GM12878 (cell line): Measurements from ENCODE around the gene MRPL34. TPM values are rescaled to one million over a fixed set of nuclear protein-coding genes. Genes with fewer than 3 reads are reported as not detected.
A peak's percentile ranks its signal among the peaks of the same experiment; 100 is the strongest.

Experiments
- ATAC-seq: fragments of 200-7000 bp; cut with Tn5 transposase; 3 replicates; pipeline ENCODE4 v1.9.1; 2020; ENCODE audit warnings: mild to moderate bottlenecking, moderate library complexity
- BruUV-seq: library from RNA; stranded (reverse); fragments of 400-500 nt; replicated peaks from 2 replicates; lab custom pipeline; 2021; lab: Mats Ljungman, UMichigan
- CTCF ChIA-PET: fragments of 300-600 bp; sonication (Branson Sonifier 250); formaldehyde crosslinking; extraction: SDS; loops from one replicate; lab custom pipeline; 2021; ENCODE audit warnings: inconsistent platforms; lab: Yijun Ruan, JAX
- POLR2A ChIA-PET: fragments of 350-600 bp; formaldehyde crosslinking; extraction: SDS; loops from one replicate; lab custom pipeline; 2021; ENCODE audit warnings: inconsistent platforms; lab: Charles Lee
- RAD21 ChIA-PET: fragments of 300-600 bp; sonication (Branson Sonifier 250); formaldehyde crosslinking; loops from one replicate; lab custom pipeline; 2023; ENCODE audit warnings: antibody characterized with exemption; ENCODE audit not compliant: unreplicated experiment; lab: Charles Lee
- SMC1A ChIA-PET: fragments of 300-600 bp; sonication (Branson Sonifier 250); formaldehyde crosslinking; loops from one replicate; lab custom pipeline; 2023; ENCODE audit not compliant: unreplicated experiment, uncharacterized antibody; lab: Charles Lee
- DNase-seq: peaks from one replicate; pipeline ENCODE4 v3.0.0-alpha.2; 2011; ENCODE audit warnings: low read depth, low spot score
- FAIRE-seq: peaks from 3 replicates; lab custom pipeline; 2011; peaks lifted over from hg19 to GRCh38; lab: Jason Lieb, UNC
- H2AFZ ChIP-seq: 2 replicates; pipeline ENCODE4 v1.6.0; 2011; ENCODE audit warnings: low read depth, low read length, control low read depth; ENCODE audit not compliant: control insufficient read depth
- H3K27ac ChIP-seq: 2 replicates; pipeline ENCODE4 v1.5.1; 2011; ENCODE audit warnings: control low read depth; ENCODE audit not compliant: control insufficient read depth, insufficient read depth
- H3K27me3 ChIP-seq, 2 experiments: replicated peaks in 1 of 2; 2 replicates each; pipeline versions ENCODE4 v1.6.0 to v1.6.1; 2011; ENCODE audit warnings: low read length in 1 of 2; ENCODE audit not compliant: control insufficient read depth in 2 of 2, insufficient read depth in 2 of 2
- H3K36me3 ChIP-seq, 2 experiments: 2 replicates each; pipeline ENCODE4 v1.5.1; 2011; ENCODE audit warnings: low read length in 1 of 2; ENCODE audit not compliant: control insufficient read depth in 2 of 2, insufficient read depth in 2 of 2
- H3K4me1 ChIP-seq: 2 replicates; pipeline ENCODE4 v1.6.1; 2011; ENCODE audit warnings: mild to moderate bottlenecking, low read length, moderate library complexity, mixed read lengths; ENCODE audit not compliant: control insufficient read depth, insufficient read depth
- H3K4me2 ChIP-seq: 2 replicates; pipeline ENCODE4 v1.6.0; 2011; ENCODE audit warnings: control low read depth; ENCODE audit not compliant: control insufficient read depth, insufficient read depth
- H3K4me3 ChIP-seq: fragments of 200-600 bp; sonication (generic); 2 replicates; pipeline ENCODE4 v1.5.1; 2016
- H3K79me2 ChIP-seq: 2 replicates; pipeline ENCODE4 v1.6.0; 2011; ENCODE audit warnings: low read length; ENCODE audit not compliant: control insufficient read depth, insufficient read depth
- H3K9ac ChIP-seq: 2 replicates; pipeline ENCODE4 v1.8.0; 2011; ENCODE audit warnings: low read length, control low read depth, mixed read lengths; ENCODE audit not compliant: control insufficient read depth, insufficient read depth
- H3K9me3 ChIP-seq: replicated peaks from 3 replicates; pipeline ENCODE4 v1.5.1; 2011; ENCODE audit warnings: mild to moderate bottlenecking, low read length; ENCODE audit not compliant: control insufficient read depth, insufficient read depth
- H4K20me1 ChIP-seq: 2 replicates; pipeline ENCODE4 v1.6.0; 2011; ENCODE audit not compliant: control insufficient read depth, insufficient read depth
- ATF7 ChIP-seq: fragments of 450-650 bp; IDR thresholded peaks from 2 replicates; pipeline ENCODE4 v1.6.1; 2016; ENCODE audit warnings: low read depth, mild to moderate bottlenecking
- BACH1 ChIP-seq: fragments of 450-650 bp; IDR thresholded peaks from 2 replicates; pipeline ENCODE4 v1.6.1; 2017; ENCODE audit warnings: mild to moderate bottlenecking, borderline replicate concordance
- CHD2 ChIP-seq: IDR thresholded peaks from 2 replicates; pipeline ENCODE4 v1.6.1; 2011; ENCODE audit warnings: low read depth, low read length, improper control_type of control experiment, borderline replicate concordance
- EGR1 ChIP-seq, 2 experiments: IDR thresholded peaks; 1 replicate in 1 of 2; 2 replicates in 1 of 2; pipeline ENCODE4 v1.6.1; 2011 to 2012; ENCODE audit warnings: low read depth in 2 of 2, low read length in 2 of 2, borderline replicate concordance in 1 of 2, mild to moderate bottlenecking in 1 of 2, moderate library complexity in 1 of 2
- ESRRA ChIP-seq: IDR thresholded peaks from 2 replicates; pipeline ENCODE4 v1.6.1; 2012; ENCODE audit warnings: mild to moderate bottlenecking, low read length, improper control_type of control experiment
- HDAC2 ChIP-seq: fragments of 200-600 bp; sonication (generic); IDR thresholded peaks from 2 replicates; pipeline ENCODE4 v1.6.1; 2017
- IRF4 ChIP-seq: IDR thresholded peaks from 2 replicates; pipeline ENCODE4 v1.6.1; 2011; ENCODE audit warnings: low read depth, low read length
- LARP7 ChIP-seq: fragments of 450-650 bp; IDR thresholded peaks from 2 replicates; pipeline ENCODE4 v1.6.1; 2017; ENCODE audit warnings: mild to moderate bottlenecking
- MEF2A ChIP-seq: IDR thresholded peaks from 2 replicates; pipeline ENCODE4 v1.6.1; 2011; ENCODE audit warnings: low read depth, mild to moderate bottlenecking, low read length, moderate library complexity; ENCODE audit not compliant: insufficient read depth
- MEF2B ChIP-seq: fragments of 450-650 bp; IDR thresholded peaks from 2 replicates; pipeline ENCODE4 v1.6.1; 2018; ENCODE audit warnings: mild to moderate bottlenecking, moderate library complexity; ENCODE audit not compliant: partially characterized antibody, poor library complexity, severe bottlenecking
- MTA3 ChIP-seq: IDR thresholded peaks from 2 replicates; pipeline ENCODE4 v1.6.1; 2012; ENCODE audit warnings: low read length, inconsistent platforms, borderline replicate concordance
- NFXL1 ChIP-seq: fragments of 450-650 bp; IDR thresholded peaks from 2 replicates; pipeline ENCODE4 v1.6.1; 2017; ENCODE audit warnings: antibody characterized with exemption, mild to moderate bottlenecking, borderline replicate concordance
- SPI1 ChIP-seq: IDR thresholded peaks from 2 replicates; pipeline ENCODE4 v1.6.1; 2011; ENCODE audit warnings: low read depth, mild to moderate bottlenecking, low read length, moderate library complexity, borderline replicate concordance; ENCODE audit not compliant: insufficient read depth
- SUZ12 ChIP-seq: fragments of 200-600 bp; sonication (generic); IDR thresholded peaks from one replicate; pipeline ENCODE4 v1.6.1; 2018; ENCODE audit warnings: antibody characterized with exemption, mild to moderate bottlenecking; ENCODE audit not compliant: unreplicated experiment
- USF1 ChIP-seq: IDR thresholded peaks from 2 replicates; pipeline ENCODE4 v1.6.1; 2011; ENCODE audit warnings: borderline replicate concordance, low read depth, mild to moderate bottlenecking, moderate library complexity, mixed read lengths, low read length; ENCODE audit not compliant: insufficient read depth; ENCODE audit errors: extremely low read length
- ZBED1 ChIP-seq: IDR thresholded peaks from 2 replicates; pipeline ENCODE4 v1.6.1; 2016; ENCODE audit warnings: borderline replicate concordance
- ZNF217 ChIP-seq: fragments of 450-650 bp; IDR thresholded peaks from 2 replicates; pipeline ENCODE4 v1.6.1; 2017; ENCODE audit warnings: antibody characterized with exemption, mild to moderate bottlenecking
- ZNF384 ChIP-seq: IDR thresholded peaks from 2 replicates; pipeline ENCODE4 v1.6.1; 2012; ENCODE audit warnings: low read depth, mild to moderate bottlenecking, low read length, improper control_type of control experiment, borderline replicate concordance
- WGBS: methylation state at CpG from one replicate; pipeline ENCODE4 v1.1.6; 2016; ENCODE audit warnings: low lambda C conversion rate; ENCODE audit not compliant: insufficient replicate concordance, insufficient coverage; ENCODE audit errors: missing lambda C conversion rate; 5-methylcytosine and 5-hydroxymethylcytosine counted together
- in situ Hi-C: fragments of 300-500 bp; cut with MboI; formaldehyde crosslinking; loops from 9 replicates; pipeline ENCODE4 v1.14.3; 2018; ENCODE audit warnings: mixed read lengths
- intact Hi-C: fragments of 100-400 bp; cut with micrococcal nuclease; formaldehyde crosslinking; loops from one replicate; pipeline ENCODE4 v1.14.2; 2022; ENCODE audit not compliant: unreplicated experiment
- polyA plus RNA-seq, 11 experiments: library from polyadenylated mRNA; depleted of rRNA in 4 of 11; unstranded in 6 of 11; stranded (reverse) in 5 of 11; fragments of >200 nt; fragmentation: Nextera tagmentation in 4 of 11; fragmentation: Illumina TruSeq in 1 of 11; extraction: Ambion mirVana in 4 of 11; extraction: Trizol in 1 of 11; gene quantifications; 1 replicate in 1 of 11; 2 replicates in 10 of 11; pipeline versions ENCODE4 v1.2.1 to v1.2.3, GENCODE V29; 2011 to 2016; ENCODE audit warnings: inconsistent platforms in 2 of 11, missing spikeins in 2 of 11, low read depth in 1 of 11
- total RNA-seq, 4 experiments: library from RNA; depleted of rRNA in 3 of 4; stranded (reverse); fragments of >200 nt in 3 of 4; fragmentation: Illumina TruSeq in 1 of 4; extraction: Trizol in 1 of 4; gene quantifications; 2 replicates each; pipeline versions ENCODE4 v1.2.1 to v1.2.3, GENCODE V29; 2013 to 2021
- TF ChIP-seq, protein P1 (sequence below): fragments of 450-650 bp; formaldehyde crosslinking; IDR thresholded peaks from 2 replicates; pipeline ENCODE4 v1.4.0; 2022; ENCODE audit warnings: mild to moderate bottlenecking, moderate library complexity

Gene MRPL34
- total and polyA plus RNA-seq, 10 of the 15 experiments (the other 5 are each of a cell fraction or from before 2014, with no cell fraction given): 8.6 to 198 (median 78.6) TPM

DNA sequence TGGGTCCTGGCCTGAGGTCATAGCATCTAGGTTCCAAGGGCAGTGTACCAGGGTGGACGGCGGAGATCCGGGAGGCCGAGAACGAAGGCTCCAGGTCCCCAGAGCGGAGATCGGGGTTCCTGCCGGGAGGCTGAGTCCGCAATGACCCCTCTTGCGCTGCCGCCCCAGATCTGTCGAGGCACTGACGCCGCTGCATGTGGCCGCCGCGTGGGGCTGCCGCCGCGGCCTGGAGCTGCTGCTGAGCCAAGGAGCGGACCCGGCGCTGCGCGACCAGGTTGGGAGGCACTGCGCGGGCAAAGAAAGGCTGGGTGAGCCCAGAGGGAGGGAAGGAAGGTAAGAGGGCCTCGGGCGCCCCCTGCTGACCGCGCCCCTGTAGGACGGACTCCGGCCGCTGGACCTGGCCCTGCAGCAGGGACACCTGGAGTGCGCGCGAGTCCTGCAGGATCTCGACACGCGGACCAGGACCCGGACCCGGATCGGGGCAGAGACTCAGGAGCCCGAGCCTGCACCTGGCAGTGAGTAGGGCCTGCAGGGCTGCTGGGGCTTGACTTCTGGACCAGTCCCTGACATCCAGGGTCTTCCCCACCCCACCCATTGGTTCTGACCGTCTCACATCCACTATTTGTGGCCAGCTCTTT lies 23.1 kb upstream of the MRPL34 start (continued):
- peak; percentile 61; the same call in 1 of the 2 replicates for TF ChIP-seq ZNF217
- TF ChIP-seq HDAC2: no peak
- no peak for TF ChIP-seq EGR1 (IDR thresholded peaks at IDR 0.05; ENCODE audit: borderline replicate concordance in 1 of 2, low read depth in 2 of 2, low read length in 2 of 2)
- TF ChIP-seq ZNF384: no peak
- TF ChIP-seq BACH1: no peak
- TF ChIP-seq ZBED1: no peak

GRCh38 chr19:17283504-17283996 lies 22.1 kb upstream of the MRPL34 start:
- Histone ChIP-seq H3K9ac (no peak overlapping the region), H2AFZ (no peak overlapping the region), H3K79me2 (no peaks in the 10 kb centered on the region; the same call in 1 of the 2 replicates), H4K20me1 (no peaks in the 10 kb centered on the region), H3K4me2 (no peak overlapping the region), H3K27ac (no peak overlapping the region), H3K4me1 (peaks cover 9% of the 10 kb centered on the region), H3K9me3 (no peaks in the 10 kb centered on the region), H3K36me3 (peaks cover 0 to 7% of the 10 kb centered on the region in 2 experiments; a peak in 2 of 4 replicates), H3K4me3 (no peak overlapping the region), H3K27me3 (no peaks in the 10 kb centered on the region)
- POLR2A ChIA-PET: interaction anchor here (0.6 kb wide), 1 partner anchor 16 kb away, joined by 4 read pairs; no protein-coding TSS in a partner anchor
- WGBS: 86% methylated on average over 7 of the region's 7 CpGs
- CTCF ChIA-PET: interaction anchor here (0.6 to 6.9 kb wide), 10 partner anchors 9 to 567 kb away, joined by 3 to 120 read pairs (median 6); partner anchors contain the start of genes BABAM1 and USHBP1
- intact Hi-C loops (loop anchor here (2.0 kb wide), 1 partner anchor 17 kb away; the partner anchor contains the start of gene BABAM1), in situ Hi-C loops (no loop called here)
- SMC1A ChIA-PET: interaction anchor here (0.5 to 6.5 kb wide), 6 partner anchors 18 to 572 kb away, joined by 3 to 43 read pairs (median 4); partner anchors contain the start of genes BABAM1 and USHBP1
- DNase-seq: no peak
- RAD21 ChIA-PET: interaction anchor here (0.6 to 4.3 kb wide), 7 partner anchors 17 to 569 kb away, joined by 3 to 22 read pairs (median 4); partner anchors contain the start of genes BABAM1 and DDA1
- no peak for ATAC-seq
- BruUV-seq: no TSS peak
- no peak for FAIRE-seq
- TF ChIP-seq, protein P1, sequence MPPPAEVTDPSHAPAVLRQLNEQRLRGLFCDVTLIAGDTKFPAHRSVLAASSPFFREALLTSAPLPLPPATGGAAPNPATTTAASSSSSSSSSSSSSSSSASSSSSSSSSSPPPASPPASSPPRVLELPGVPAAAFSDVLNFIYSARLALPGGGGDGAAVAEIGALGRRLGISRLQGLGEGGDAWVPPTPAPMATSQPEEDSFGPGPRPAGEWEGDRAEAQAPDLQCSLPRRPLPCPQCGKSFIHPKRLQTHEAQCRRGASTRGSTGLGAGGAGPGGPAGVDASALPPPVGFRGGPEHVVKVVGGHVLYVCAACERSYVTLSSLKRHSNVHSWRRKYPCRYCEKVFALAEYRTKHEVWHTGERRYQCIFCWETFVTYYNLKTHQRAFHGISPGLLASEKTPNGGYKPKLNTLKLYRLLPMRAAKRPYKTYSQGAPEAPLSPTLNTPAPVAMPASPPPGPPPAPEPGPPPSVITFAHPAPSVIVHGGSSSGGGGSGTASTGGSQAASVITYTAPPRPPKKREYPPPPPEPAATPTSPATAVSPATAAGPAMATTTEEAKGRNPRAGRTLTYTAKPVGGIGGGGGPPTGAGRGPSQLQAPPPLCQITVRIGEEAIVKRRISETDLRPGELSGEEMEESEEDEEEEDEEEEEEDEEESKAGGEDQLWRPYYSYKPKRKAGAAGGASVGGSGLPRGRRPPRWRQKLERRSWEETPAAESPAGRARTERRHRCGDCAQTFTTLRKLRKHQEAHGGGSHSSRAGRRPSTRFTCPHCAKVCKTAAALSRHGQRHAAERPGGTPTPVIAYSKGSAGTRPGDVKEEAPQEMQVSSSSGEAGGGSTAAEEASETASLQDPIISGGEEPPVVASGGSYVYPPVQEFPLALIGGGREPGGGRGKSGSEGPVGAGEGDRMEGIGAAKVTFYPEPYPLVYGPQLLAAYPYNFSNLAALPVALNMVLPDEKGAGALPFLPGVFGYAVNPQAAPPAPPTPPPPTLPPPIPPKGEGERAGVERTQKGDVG (CRISPR knock-in tag): no peak
- TF ChIP-seq MEF2B (no peak), MTA3 (no peak), ATF7 (no peak), USF1 (no peak), SUZ12 (no peak), LARP7 (no peak), CHD2 (no peak), NFXL1 (no peak), IRF4 (no peak), ESRRA (no peak), MEF2A (no peak), SPI1 (no peak)
